OCI-LY7 (cell line): ENCODE data around the gene RAB26. TPM values are rescaled to one million over a fixed set of nuclear protein-coding genes. Genes with fewer than 3 reads are reported as not detected.

Experiments
- BruUV-seq: library from RNA; stranded (reverse); fragments of 400-500 nt; replicated peaks from 2 replicates; lab custom pipeline; 2021; lab: Mats Ljungman, UMichigan
- CTCF ChIA-PET: fragments of 300-600 bp; sonication (Branson Sonifier 250); formaldehyde crosslinking; loops from one replicate; lab custom pipeline; 2022; ENCODE audit warnings: antibody characterized with exemption; ENCODE audit not compliant: unreplicated experiment; lab: Charles Lee
- POLR2A ChIA-PET: fragments of 300-600 bp; sonication (Branson Sonifier 250); formaldehyde crosslinking; loops from one replicate; lab custom pipeline; 2022; ENCODE audit warnings: antibody characterized with exemption; lab: Charles Lee
- DNase-seq: peaks from one replicate; pipeline ENCODE4 v3.0.0-alpha.2; 2015; ENCODE audit warnings: low spot score
- H2AFZ ChIP-seq: fragments of 200-600 bp; sonication (generic), shearing (Covaris generic); 2 replicates; pipeline ENCODE4 v1.6.1; 2014; ENCODE audit warnings: mild to moderate bottlenecking, antibody characterized with exemption, low read length, moderate library complexity
- H3K27ac ChIP-seq: fragments of 200-600 bp; sonication (generic); 2 replicates; pipeline ENCODE4 v1.5.1; 2014; ENCODE audit warnings: mixed run types, low read depth, mild to moderate bottlenecking, moderate library complexity, low read length, inconsistent platforms; ENCODE audit not compliant: poor library complexity, severe bottlenecking
- H3K36me3 ChIP-seq: fragments of 200-600 bp; sonication (generic); 2 replicates; pipeline ENCODE4 v1.6.1; 2014; ENCODE audit warnings: mild to moderate bottlenecking, antibody characterized with exemption, low read length, moderate library complexity, mixed read lengths; ENCODE audit not compliant: insufficient read depth
- H3K4me1 ChIP-seq: fragments of 200-600 bp; sonication (generic); 2 replicates; pipeline ENCODE4 v1.5.1; 2014; ENCODE audit warnings: mild to moderate bottlenecking, low read length; ENCODE audit not compliant: insufficient read depth, poor library complexity, severe bottlenecking
- H3K4me2 ChIP-seq: fragments of 200-600 bp; sonication (generic); 2 replicates; pipeline ENCODE4 v1.6.1; 2014; ENCODE audit warnings: mild to moderate bottlenecking, low read length
- H3K4me3 ChIP-seq: fragments of 200-600 bp; sonication (generic); 2 replicates; pipeline ENCODE4 v1.5.1; 2014; ENCODE audit warnings: mild to moderate bottlenecking, low read depth, low read length; ENCODE audit not compliant: poor library complexity, severe bottlenecking
- H3K79me2 ChIP-seq: fragments of 200-600 bp; sonication (generic); 2 replicates; pipeline ENCODE4 v1.6.1; 2016; ENCODE audit warnings: low read depth, mild to moderate bottlenecking, low read length, moderate library complexity, mixed read lengths; ENCODE audit not compliant: insufficient read depth
- H3K9me2 ChIP-seq: fragments of 200-600 bp; sonication (generic); 2 replicates; pipeline ENCODE4 v1.6.1; 2016; ENCODE audit warnings: mild to moderate bottlenecking, low read length, mixed read lengths; ENCODE audit not compliant: insufficient read depth
- H3K9me3 ChIP-seq: fragments of 200-600 bp; sonication (generic); 2 replicates; pipeline ENCODE4 v1.6.1; 2014; ENCODE audit warnings: mild to moderate bottlenecking, mixed run types, low read length, mixed read lengths
- H4K20me1 ChIP-seq: fragments of 200-600 bp; sonication (generic); 2 replicates; pipeline ENCODE4 v1.6.1; 2014; ENCODE audit warnings: mild to moderate bottlenecking, antibody characterized with exemption, low read length, moderate library complexity, mixed read lengths; ENCODE audit not compliant: insufficient read depth
- CTCF ChIP-seq: fragments of 200-600 bp; sonication (generic); conservative IDR thresholded peaks from 2 replicates; pipeline ENCODE4 v1.5.1; 2014; ENCODE audit warnings: mild to moderate bottlenecking, antibody characterized with exemption, low read length, moderate library complexity, mixed read lengths
- EZH2phosphoT487 ChIP-seq: fragments of 200-600 bp; sonication (generic); IDR thresholded peaks from 2 replicates; pipeline ENCODE4 v1.6.1; 2018; ENCODE audit warnings: low read depth, borderline replicate concordance, mild to moderate bottlenecking, mixed run types, antibody characterized with exemption, low read length, moderate library complexity, mixed read lengths
- intact Hi-C: fragments of 100-400 bp; cut with micrococcal nuclease; formaldehyde crosslinking; loops from one replicate; pipeline ENCODE4 v1.10.0; 2022; ENCODE audit not compliant: unreplicated experiment
- total RNA-seq, 2 experiments: library from RNA; depleted of rRNA in 1 of 2; stranded (reverse); fragments of >200 nt in 1 of 2; shearing (Covaris generic) in 1 of 2; gene quantifications; 2 replicates each; pipeline ENCODE4 v1.2.3, GENCODE V29; 2014 to 2022

The RAB26 gene
- total RNA-seq, 2 experiments from 2014 or later, result 5.0 to 9.5 TPM

- ChIA-PET CTCF (no interaction called here), POLR2A (no interaction called here)
- no peak overlapping the region for H3K4me2 ChIP-seq
- BruUV-seq, result no TSS peak
- H3K4me3 ChIP-seq, result no peak overlapping the region
- H3K9me3 ChIP-seq, result no peaks in the 10 kb centered on the region
- H4K20me1 ChIP-seq, result no peaks in the 10 kb centered on the region
- DNase-seq, result no peak
- H3K9me2 ChIP-seq, result no peaks in the 10 kb centered on the region
- intact Hi-C loops, result no loop called here
- TF ChIP-seq EZH2phosphoT487 (no peak), CTCF (no peak)
- H3K36me3 ChIP-seq, result peaks cover 60% of the 10 kb centered on the region
- no peak overlapping the region for H3K27ac ChIP-seq
- H3K79me2 ChIP-seq, result no peaks in the 10 kb centered on the region
- H2AFZ ChIP-seq, result no peak overlapping the region
- no peaks in the 10 kb centered on the region for H3K4me1 ChIP-seq
Observed at GRCh38 chr16:2174396-2175131, 26.1 kb downstream of the RAB26 start.

GRCh38 chr16:2175454-2175853, 27.0 kb downstream of the RAB26 start:
- no peaks in the 10 kb centered on the region for H4K20me1 ChIP-seq
- no peak for DNase-seq
- intact Hi-C loops, result no loop called here
- H3K79me2 ChIP-seq, result no peaks in the 10 kb centered on the region
- no peaks in the 10 kb centered on the region for H3K9me3 ChIP-seq
- H3K4me2 ChIP-seq, result no peak overlapping the region
- no TSS peak for BruUV-seq
- ChIA-PET CTCF (no interaction called here), POLR2A (no interaction called here)
- no peaks in the 10 kb centered on the region for H3K9me2 ChIP-seq
- no peak overlapping the region for H3K4me3 ChIP-seq
- H3K27ac ChIP-seq, result no peak overlapping the region
- no peaks in the 10 kb centered on the region for H3K4me1 ChIP-seq
- TF ChIP-seq EZH2phosphoT487, result no peak
- no peak for TF ChIP-seq CTCF
- peaks cover 60% of the 10 kb centered on the region for H3K36me3 ChIP-seq
- no peak overlapping the region for H2AFZ ChIP-seq

DNA sequence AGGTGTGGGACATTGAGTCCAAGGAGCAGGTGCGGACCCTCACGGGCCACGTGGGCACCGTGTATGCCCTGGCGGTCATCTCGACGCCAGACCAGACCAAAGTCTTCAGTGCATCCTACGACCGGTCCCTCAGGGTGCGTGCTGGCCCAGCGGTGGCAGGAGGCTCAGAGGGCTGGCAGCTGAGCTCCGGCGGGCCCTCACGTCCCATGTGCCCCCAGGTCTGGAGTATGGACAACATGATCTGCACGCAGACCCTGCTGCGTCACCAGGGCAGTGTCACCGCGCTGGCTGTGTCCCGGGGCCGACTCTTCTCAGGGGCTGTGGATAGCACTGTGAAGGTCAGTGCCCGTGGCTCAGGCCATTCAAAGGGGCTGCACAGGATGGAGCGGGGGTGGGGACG, 27.6 kb downstream of the RAB26 start:
- TF ChIP-seq CTCF, result no peak
- TF ChIP-seq EZH2phosphoT487, result no peak
- peaks cover 60% of the 10 kb centered on the region for H3K36me3 ChIP-seq
- H3K79me2 ChIP-seq, result no peaks in the 10 kb centered on the region
- intact Hi-C loops, result no loop called here
- H4K20me1 ChIP-seq, result no peaks in the 10 kb centered on the region
- no peak overlapping the region for H2AFZ ChIP-seq
- BruUV-seq, result no TSS peak
- H3K9me2 ChIP-seq, result no peaks in the 10 kb centered on the region
- H3K27ac ChIP-seq, result no peak overlapping the region
- ChIA-PET CTCF (no interaction called here), POLR2A (no interaction called here)
- H3K4me2 ChIP-seq, result no peak overlapping the region
- H3K4me1 ChIP-seq, result no peaks in the 10 kb centered on the region
- H3K9me3 ChIP-seq, result no peaks in the 10 kb centered on the region
- H3K4me3 ChIP-seq, result no peak overlapping the region
- DNase-seq, result no peak
